Measurements from ENCODE around the gene AP3B2. TPM values are rescaled to one million over a fixed set of nuclear protein-coding genes. Genes with fewer than 3 reads are reported as not detected.
A peak's percentile ranks its signal among the peaks of the same experiment; 100 is the strongest.

The AP3B2 gene
- total RNA-seq, 1 donor from 2014 or later = not detected

DNA sequence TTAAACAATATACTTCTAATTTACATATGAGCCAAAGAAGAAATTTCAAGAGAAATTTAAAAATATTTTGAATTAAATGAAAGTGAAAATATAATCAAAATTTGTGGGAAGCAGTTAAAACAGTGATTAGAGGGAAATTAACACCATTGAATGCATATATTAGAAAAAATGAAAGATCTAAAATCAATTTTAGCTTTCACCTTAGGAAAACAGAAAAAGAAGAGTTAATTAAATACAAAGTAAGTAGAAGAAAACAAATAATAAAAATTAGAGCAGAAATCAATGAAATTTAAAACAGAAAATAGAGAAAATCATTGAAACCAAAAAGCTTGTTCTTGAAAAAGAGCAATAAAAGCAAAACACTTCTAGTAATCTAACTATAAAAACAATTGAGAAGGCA, 38.6 kb upstream of the AP3B2 start:
- H3K27me3 ChIP-seq (ENCODE audit: control insufficient read depth, insufficient read depth, low read length) = no peaks in the 10 kb centered on the region
- no peak for DNase-seq (ENCODE audit: low read depth)
- no peak for FAIRE-seq
- TF ChIP-seq, protein P1, sequence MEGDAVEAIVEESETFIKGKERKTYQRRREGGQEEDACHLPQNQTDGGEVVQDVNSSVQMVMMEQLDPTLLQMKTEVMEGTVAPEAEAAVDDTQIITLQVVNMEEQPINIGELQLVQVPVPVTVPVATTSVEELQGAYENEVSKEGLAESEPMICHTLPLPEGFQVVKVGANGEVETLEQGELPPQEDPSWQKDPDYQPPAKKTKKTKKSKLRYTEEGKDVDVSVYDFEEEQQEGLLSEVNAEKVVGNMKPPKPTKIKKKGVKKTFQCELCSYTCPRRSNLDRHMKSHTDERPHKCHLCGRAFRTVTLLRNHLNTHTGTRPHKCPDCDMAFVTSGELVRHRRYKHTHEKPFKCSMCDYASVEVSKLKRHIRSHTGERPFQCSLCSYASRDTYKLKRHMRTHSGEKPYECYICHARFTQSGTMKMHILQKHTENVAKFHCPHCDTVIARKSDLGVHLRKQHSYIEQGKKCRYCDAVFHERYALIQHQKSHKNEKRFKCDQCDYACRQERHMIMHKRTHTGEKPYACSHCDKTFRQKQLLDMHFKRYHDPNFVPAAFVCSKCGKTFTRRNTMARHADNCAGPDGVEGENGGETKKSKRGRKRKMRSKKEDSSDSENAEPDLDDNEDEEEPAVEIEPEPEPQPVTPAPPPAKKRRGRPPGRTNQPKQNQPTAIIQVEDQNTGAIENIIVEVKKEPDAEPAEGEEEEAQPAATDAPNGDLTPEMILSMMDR (IDR thresholded peaks at IDR 0.05; ENCODE audit: insufficient read depth, low read length, severe bottlenecking) = no peak
- peaks cover 4% of the 10 kb centered on the region for H3K36me3 ChIP-seq (ENCODE audit: control insufficient read depth, insufficient read depth, low read length)
- no peak overlapping the region for H3K4me3 ChIP-seq (ENCODE audit: low read depth, low read length)

DNA sequence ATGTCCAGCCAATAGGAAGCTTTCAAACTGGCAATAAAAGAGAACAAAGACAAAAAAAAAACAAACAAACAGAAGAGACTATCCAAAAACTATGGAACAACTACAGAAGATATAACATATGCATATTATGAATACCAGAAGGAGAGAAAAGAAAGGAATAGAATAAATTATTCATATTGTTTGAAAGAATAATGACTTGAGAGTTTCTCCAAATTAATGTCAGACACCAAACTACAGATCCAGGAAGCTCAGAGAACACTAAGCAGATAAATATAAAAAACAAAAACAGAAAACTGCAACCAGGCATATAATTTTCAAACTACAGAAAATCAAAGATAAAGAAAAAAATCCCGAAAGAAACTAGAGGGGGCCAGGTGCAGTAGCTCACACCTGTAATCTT, 34.1 kb upstream of the AP3B2 start:
- TF ChIP-seq, protein P1 (IDR thresholded peaks at IDR 0.05; ENCODE audit: insufficient read depth, low read length, severe bottlenecking) = no peak
- no peak overlapping the region for H3K4me3 ChIP-seq (ENCODE audit: low read depth, low read length)
- no peaks in the 10 kb centered on the region for H3K27me3 ChIP-seq (ENCODE audit: control insufficient read depth, insufficient read depth, low read length)
- DNase-seq (ENCODE audit: low read depth) (no peak), FAIRE-seq (no peak)
- no peaks in the 10 kb centered on the region for H3K36me3 ChIP-seq (ENCODE audit: control insufficient read depth, insufficient read depth, low read length)

DNA sequence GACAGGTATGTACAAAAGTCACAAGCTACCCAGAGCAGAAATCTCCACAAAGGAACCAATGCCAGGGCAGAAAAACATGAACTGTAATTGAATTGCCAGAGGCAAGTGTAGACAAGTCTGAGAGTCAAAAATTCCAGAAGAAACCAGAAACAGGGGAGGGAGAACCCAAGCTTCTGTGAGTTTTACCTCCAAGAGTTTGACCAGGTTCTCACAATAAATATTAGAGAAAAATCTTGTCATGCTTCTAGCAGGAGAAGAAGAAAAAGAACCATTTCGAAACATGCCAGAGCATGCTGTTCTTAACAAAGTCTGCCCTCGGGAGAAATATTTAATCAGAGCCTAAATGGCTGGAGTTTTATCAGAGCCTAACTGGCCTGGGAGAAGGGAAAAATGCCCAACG, 32.5 kb upstream of the AP3B2 start:
- TF ChIP-seq, protein P1 (IDR thresholded peaks at IDR 0.05; ENCODE audit: insufficient read depth, low read length, severe bottlenecking) = no peak
- Histone ChIP-seq H3K4me3 (ENCODE audit: low read depth, low read length) (no peak overlapping the region), H3K27me3 (ENCODE audit: control insufficient read depth, insufficient read depth, low read length) (no peaks in the 10 kb centered on the region), H3K36me3 (ENCODE audit: control insufficient read depth, insufficient read depth, low read length) (no peaks in the 10 kb centered on the region)
- DNase-seq (ENCODE audit: low read depth) = peak; percentile 84
- no peak for FAIRE-seq

DNA sequence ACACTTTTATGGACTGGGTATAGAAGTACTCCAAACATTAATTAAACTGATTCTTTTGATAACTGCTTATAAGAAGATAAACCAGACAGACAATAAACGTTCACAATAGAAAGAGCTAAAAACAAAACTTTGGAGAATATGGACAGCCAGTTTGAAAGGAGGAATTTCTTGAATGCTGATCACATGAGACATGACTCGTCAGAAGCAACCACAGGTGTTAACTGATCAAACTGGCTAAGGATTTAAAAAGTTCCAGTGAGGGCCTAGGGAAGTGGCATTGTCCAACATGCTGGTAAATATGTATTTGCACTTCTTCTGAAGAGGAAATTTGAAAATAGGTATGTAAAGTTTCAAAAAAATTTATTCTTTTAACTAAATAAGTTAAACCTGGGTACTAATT, 29.4 kb upstream of the AP3B2 start:
- TF ChIP-seq, protein P1 (IDR thresholded peaks at IDR 0.05; ENCODE audit: insufficient read depth, low read length, severe bottlenecking) = no peak
- H3K4me3 ChIP-seq (ENCODE audit: low read depth, low read length) = no peak overlapping the region
- H3K27me3 ChIP-seq (ENCODE audit: control insufficient read depth, insufficient read depth, low read length) = no peaks in the 10 kb centered on the region
- H3K36me3 ChIP-seq (ENCODE audit: control insufficient read depth, insufficient read depth, low read length) = peaks cover 2% of the 10 kb centered on the region
- DNase-seq (ENCODE audit: low read depth) (peak; percentile 38), FAIRE-seq (no peak)

DNA sequence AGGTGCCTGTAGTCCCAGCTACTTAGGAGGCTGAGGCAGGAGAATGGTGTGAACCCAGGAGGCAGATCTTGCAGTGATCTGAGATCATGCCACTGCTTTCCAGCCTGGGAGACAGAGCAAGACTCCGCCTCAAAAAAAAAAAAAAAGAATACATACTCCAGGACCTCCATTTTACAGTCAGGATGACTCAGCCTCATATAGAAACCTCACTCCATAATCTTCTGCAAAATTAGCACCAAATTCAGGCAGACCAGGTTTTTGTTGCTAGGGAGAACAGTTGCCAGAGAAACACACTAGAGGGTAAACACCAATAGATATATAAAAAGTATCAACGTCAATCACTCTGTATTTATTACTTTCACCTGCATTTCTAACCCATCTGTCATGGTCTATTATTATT, 28.3 kb upstream of the AP3B2 start:
- H3K27me3 ChIP-seq (ENCODE audit: control insufficient read depth, insufficient read depth, low read length) = no peaks in the 10 kb centered on the region
- TF ChIP-seq, protein P1 (IDR thresholded peaks at IDR 0.05; ENCODE audit: insufficient read depth, low read length, severe bottlenecking) = no peak
- DNase-seq (ENCODE audit: low read depth) (peak; percentile 37), FAIRE-seq (no peak)
- H3K36me3 ChIP-seq (ENCODE audit: control insufficient read depth, insufficient read depth, low read length) = peaks cover 2% of the 10 kb centered on the region
- no peak overlapping the region for H3K4me3 ChIP-seq (ENCODE audit: low read depth, low read length)

DNA sequence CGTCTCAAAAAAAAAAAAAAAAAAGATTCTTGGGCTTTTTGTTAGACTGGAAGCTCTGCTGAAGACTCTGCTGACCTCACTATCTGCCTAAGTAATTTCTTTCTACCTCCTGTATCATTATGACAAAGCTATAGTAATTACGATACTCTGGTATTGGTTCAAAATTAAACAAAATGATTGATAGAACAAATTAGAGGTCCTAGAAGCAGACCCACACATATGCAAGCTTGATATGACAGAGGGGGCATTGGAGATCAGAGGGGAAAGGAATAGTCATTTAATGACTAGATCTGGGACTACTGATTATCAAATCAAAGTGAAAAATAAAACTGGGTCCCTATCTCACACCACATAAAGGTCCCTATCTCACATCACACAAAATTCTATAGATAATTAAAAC, 21.9 kb upstream of the AP3B2 start:
- peaks cover 2% of the 10 kb centered on the region for H3K36me3 ChIP-seq (ENCODE audit: control insufficient read depth, insufficient read depth, low read length)
- H3K4me3 ChIP-seq (ENCODE audit: low read depth, low read length) = no peak overlapping the region
- TF ChIP-seq, protein P1 (IDR thresholded peaks at IDR 0.05; ENCODE audit: insufficient read depth, low read length, severe bottlenecking) = no peak
- DNase-seq (ENCODE audit: low read depth) (no peak), FAIRE-seq (no peak)
- no peaks in the 10 kb centered on the region for H3K27me3 ChIP-seq (ENCODE audit: control insufficient read depth, insufficient read depth, low read length)
